22Rv1 (cell line): ENCODE data around the gene MAP2.

Experiments used
- ZFX ChIP-seq: fragments of 450-650 bp; IDR thresholded peaks from 2 replicates; pipeline ENCODE4 v1.6.1; 2017; ENCODE audit warnings: antibody characterized with exemption, borderline replicate concordance
- TF ChIP-seq, protein P1 (sequence below): fragments of 450-650 bp; IDR thresholded peaks from 2 replicates; pipeline ENCODE4 v1.5.1; 2017; ENCODE audit warnings: mild to moderate bottlenecking

DNA sequence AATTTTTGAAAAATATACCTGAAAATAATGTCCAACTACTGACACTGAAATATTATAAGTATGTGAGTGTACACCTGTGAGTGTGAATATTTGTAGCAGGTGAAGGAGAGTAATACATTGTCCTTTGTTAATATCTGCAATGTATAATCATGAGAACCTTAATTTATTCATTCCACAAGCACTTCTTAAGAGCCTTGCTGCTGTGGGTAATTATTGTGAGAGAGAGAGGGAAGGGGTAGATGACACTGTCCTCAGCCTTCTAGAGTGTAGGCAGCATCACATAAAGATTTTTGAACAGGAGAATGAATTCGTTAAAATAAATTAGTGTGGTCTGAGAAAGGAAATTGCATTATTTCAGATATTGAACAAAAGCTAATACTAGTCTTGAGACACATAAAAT is 157.2 kb downstream of the MAP2 start:
- TF ChIP-seq, protein P1, sequence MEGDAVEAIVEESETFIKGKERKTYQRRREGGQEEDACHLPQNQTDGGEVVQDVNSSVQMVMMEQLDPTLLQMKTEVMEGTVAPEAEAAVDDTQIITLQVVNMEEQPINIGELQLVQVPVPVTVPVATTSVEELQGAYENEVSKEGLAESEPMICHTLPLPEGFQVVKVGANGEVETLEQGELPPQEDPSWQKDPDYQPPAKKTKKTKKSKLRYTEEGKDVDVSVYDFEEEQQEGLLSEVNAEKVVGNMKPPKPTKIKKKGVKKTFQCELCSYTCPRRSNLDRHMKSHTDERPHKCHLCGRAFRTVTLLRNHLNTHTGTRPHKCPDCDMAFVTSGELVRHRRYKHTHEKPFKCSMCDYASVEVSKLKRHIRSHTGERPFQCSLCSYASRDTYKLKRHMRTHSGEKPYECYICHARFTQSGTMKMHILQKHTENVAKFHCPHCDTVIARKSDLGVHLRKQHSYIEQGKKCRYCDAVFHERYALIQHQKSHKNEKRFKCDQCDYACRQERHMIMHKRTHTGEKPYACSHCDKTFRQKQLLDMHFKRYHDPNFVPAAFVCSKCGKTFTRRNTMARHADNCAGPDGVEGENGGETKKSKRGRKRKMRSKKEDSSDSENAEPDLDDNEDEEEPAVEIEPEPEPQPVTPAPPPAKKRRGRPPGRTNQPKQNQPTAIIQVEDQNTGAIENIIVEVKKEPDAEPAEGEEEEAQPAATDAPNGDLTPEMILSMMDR = no peak
- TF ChIP-seq ZFX = no peak
